Measurements from ENCODE around the gene HTR7. TPM values are rescaled to one million over a fixed set of nuclear protein-coding genes. Genes with fewer than 3 reads are reported as not detected.

Gene HTR7
- total and polyA plus RNA-seq, 2 of the 8 experiments (the other 6 are each of a cell fraction or from before 2014, with no cell fraction given) = 22.9 to 24.6 TPM

GRCh38 chr10:90709727-90710126, 148.1 kb downstream of the HTR7 start (continued):
- TF ChIP-seq CTCF (IDR thresholded peaks at IDR 0.05; ENCODE audit: control extremely low read depth in 1 of 3, insufficient read depth in 1 of 3, low read depth in 1 of 3, low read length in 3 of 3) = no peak
